Astrocyte (in vitro differentiated cells and primary cell): Measurements from ENCODE around the gene FAHD2A.
"Not testable (repeated sequence)": the region's sequence is repeated elsewhere in the genome, so short reads cannot be mapped to it uniquely, and the experiment has no call there.

Source experiments
- EZH2 ChIP-seq: IDR thresholded peaks from 2 replicates; pipeline ENCODE4 v1.6.1; 2012; ENCODE audit warnings: mild to moderate bottlenecking, low read length, inconsistent platforms; ENCODE audit not compliant: insufficient read depth
- TF ChIP-seq, protein P1 (sequence below): IDR thresholded peaks from 2 replicates; pipeline ENCODE4 v1.5.1; 2011; ENCODE audit warnings: low read depth, mild to moderate bottlenecking, inconsistent platforms, low read length, moderate library complexity; ENCODE audit not compliant: insufficient read depth

DNA sequence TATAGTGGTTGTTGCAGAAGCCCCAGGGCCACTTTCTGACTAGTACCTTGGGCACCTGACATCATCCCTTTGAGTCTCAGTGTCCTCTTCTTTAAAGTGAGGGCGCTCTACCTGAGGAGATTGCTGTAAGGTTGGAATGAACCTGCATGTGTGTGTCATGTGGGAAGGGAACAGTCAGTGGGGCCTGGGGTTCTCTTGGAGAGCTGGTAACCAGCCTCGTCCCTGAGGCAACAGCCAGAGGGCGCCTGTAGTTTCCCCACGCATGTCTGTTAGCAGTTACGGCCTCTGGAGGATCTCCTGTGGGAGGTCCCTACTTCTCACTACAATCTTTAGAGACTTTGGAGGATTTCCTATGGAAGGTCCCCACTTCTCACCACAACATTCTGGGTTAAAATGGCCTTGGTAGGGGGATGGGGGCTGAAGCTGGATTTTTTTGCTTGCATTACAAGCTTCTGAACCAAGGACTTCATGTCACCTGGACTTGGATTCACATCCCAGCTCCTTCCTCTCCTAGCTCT is 755 bp downstream of the FAHD2A start:
- TF ChIP-seq, protein P1, sequence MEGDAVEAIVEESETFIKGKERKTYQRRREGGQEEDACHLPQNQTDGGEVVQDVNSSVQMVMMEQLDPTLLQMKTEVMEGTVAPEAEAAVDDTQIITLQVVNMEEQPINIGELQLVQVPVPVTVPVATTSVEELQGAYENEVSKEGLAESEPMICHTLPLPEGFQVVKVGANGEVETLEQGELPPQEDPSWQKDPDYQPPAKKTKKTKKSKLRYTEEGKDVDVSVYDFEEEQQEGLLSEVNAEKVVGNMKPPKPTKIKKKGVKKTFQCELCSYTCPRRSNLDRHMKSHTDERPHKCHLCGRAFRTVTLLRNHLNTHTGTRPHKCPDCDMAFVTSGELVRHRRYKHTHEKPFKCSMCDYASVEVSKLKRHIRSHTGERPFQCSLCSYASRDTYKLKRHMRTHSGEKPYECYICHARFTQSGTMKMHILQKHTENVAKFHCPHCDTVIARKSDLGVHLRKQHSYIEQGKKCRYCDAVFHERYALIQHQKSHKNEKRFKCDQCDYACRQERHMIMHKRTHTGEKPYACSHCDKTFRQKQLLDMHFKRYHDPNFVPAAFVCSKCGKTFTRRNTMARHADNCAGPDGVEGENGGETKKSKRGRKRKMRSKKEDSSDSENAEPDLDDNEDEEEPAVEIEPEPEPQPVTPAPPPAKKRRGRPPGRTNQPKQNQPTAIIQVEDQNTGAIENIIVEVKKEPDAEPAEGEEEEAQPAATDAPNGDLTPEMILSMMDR, result peak; percentile 17
- TF ChIP-seq EZH2, result not testable (repeated sequence)
